Natural killer cell (primary cell): ENCODE results near the gene PITPNC1. TPM values are rescaled to one million over a fixed set of nuclear protein-coding genes. Genes with fewer than 3 reads are reported as not detected.

Experiments used
- ATAC-seq, 3 donors: fragments of 150-1000 bp in 2 of 3; fragments of 200-7000 bp in 1 of 3; cut with Tn5 transposase; 1 replicate in 1 of 3; 2 replicates in 2 of 3; pipeline ENCODE4 v1.10.0; 2021; ENCODE audit warnings: mild to moderate bottlenecking in 2 of 3, moderate library complexity in 2 of 3
- DNase-seq, 2 donors: peaks; one replicate each; pipeline versions ENCODE4 v3.0.0 to v3.0.0-alpha.2; 2013 to 2021; ENCODE audit warnings: mixed read lengths in 1 of 2
- H3K27ac ChIP-seq: one replicate; pipeline ENCODE4 v1.5.1; 2013; ENCODE audit warnings: mild to moderate bottlenecking, low read length
- H3K27me3 ChIP-seq: one replicate; pipeline ENCODE4 v1.6.1; 2013; ENCODE audit warnings: low read length; ENCODE audit not compliant: control insufficient read depth, insufficient read depth
- H3K36me3 ChIP-seq: one replicate; pipeline ENCODE4 v1.6.1; 2013; ENCODE audit warnings: low read length; ENCODE audit not compliant: control insufficient read depth, insufficient read depth
- H3K4me1 ChIP-seq: one replicate; pipeline ENCODE4 v1.6.1; 2013; ENCODE audit warnings: low read length; ENCODE audit not compliant: control insufficient read depth, insufficient read depth
- H3K4me3 ChIP-seq: one replicate; pipeline ENCODE4 v1.5.1; 2013; ENCODE audit warnings: low read length
- H3K9me3 ChIP-seq: one replicate; pipeline ENCODE4 v1.6.1; 2013; ENCODE audit warnings: low read length; ENCODE audit not compliant: control insufficient read depth, insufficient read depth
- H3K27ac Mint-ChIP-seq, 2 donors: one replicate each; pipeline ENCODE4 v1.8.0; 2022; ENCODE audit warnings: mild to moderate bottlenecking in 2 of 2, mixed read lengths in 2 of 2, moderate library complexity in 1 of 2
- H3K27me3 Mint-ChIP-seq, 2 donors: one replicate each; pipeline ENCODE4 v1.8.0; 2022; ENCODE audit warnings: low read depth in 2 of 2, mixed read lengths in 2 of 2
- H3K36me3 Mint-ChIP-seq: one replicate; pipeline ENCODE4 v1.8.0; 2022; ENCODE audit warnings: mixed read lengths
- H3K4me1 Mint-ChIP-seq, 2 donors: one replicate each; pipeline ENCODE4 v1.8.0; 2022; ENCODE audit warnings: mixed read lengths in 2 of 2
- H3K4me3 Mint-ChIP-seq: one replicate; pipeline ENCODE4 v1.8.0; 2022; ENCODE audit warnings: mild to moderate bottlenecking, moderate library complexity, mixed read lengths
- H3K9me3 Mint-ChIP-seq, 2 donors: one replicate each; pipeline ENCODE4 v1.8.0; 2022; ENCODE audit warnings: mixed read lengths in 2 of 2
- CTCF ChIP-seq: fragments of 200-600 bp; IDR thresholded peaks from one replicate; pipeline ENCODE4 v1.8.0; 2022; ENCODE audit warnings: antibody characterized with exemption
- WGBS: methylation state at CpG from one replicate; pipeline ENCODE4 v1.1.7; 2013; ENCODE audit warnings: missing lambda C conversion rate; ENCODE audit not compliant: insufficient coverage; 5-methylcytosine and 5-hydroxymethylcytosine counted together
- intact Hi-C: fragments of 100-400 bp; cut with micrococcal nuclease; formaldehyde crosslinking; loops from one replicate; pipeline ENCODE4 v1.14.2; 2022
- total RNA-seq, 4 donors: library from RNA; stranded (reverse); fragments of 120-200 nt in 1 of 4; gene quantifications; one replicate each; pipeline versions ENCODE4 v1.2.3 to v1.2.4, GENCODE V29; 2013 to 2022

The PITPNC1 gene
- total RNA-seq, 3 donors from 2014 or later (not counting 1 experiment from before 2014, with no cell fraction given), result 150 to 185 (median 169) TPM

- intact Hi-C loops, result no loop called here
- 100% methylated on average over 3 of the region's 3 CpGs for WGBS
- no peaks in the 10 kb centered on the region for H3K27me3 Mint-ChIP-seq
- peak overlapping the region in 1 of 2 donors; percentile 47 for H3K27ac Mint-ChIP-seq
- H3K36me3 Mint-ChIP-seq, result no peaks in the 10 kb centered on the region
- no peak for TF ChIP-seq CTCF
- no peaks in the 10 kb centered on the region for H3K9me3 Mint-ChIP-seq
- Histone ChIP-seq H3K9me3 (no peaks in the 10 kb centered on the region), H3K36me3 (no peaks in the 10 kb centered on the region), H3K27ac (no peak overlapping the region), H3K27me3 (no peaks in the 10 kb centered on the region), H3K4me1 (peaks cover 20% of the 10 kb centered on the region), H3K4me3 (no peak overlapping the region)
- no peak for DNase-seq
- H3K4me1 Mint-ChIP-seq, result peaks cover 70 to 78% of the 10 kb centered on the region in 2 donors
- ATAC-seq, result no peak
- H3K4me3 Mint-ChIP-seq, result no peak overlapping the region
Measured at GRCh38 chr17:67518876-67519275, 141.8 kb downstream of the PITPNC1 start.

DNA sequence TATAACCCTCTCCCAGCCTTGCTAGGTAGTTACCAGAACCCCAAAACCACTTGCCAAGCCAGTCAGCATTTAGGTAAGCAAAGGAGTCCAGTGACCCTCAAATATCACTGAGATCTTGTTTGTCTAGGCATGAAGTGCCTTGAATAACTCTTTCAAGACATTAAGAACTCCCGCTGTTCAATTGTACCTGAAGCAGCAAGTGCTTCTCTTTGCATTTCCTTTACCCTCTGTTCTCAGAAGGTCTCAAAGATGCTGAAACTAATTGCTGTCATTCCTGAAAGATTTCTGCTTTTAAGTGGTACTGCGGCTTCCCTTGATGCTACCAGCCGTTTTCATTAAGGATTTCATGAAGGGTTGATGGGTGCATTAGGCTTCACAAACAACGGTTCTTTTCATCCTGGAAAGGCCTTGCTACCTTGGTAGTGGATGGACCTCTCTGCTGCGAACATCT lies 142.7 kb downstream of the PITPNC1 start:
- H3K9me3 Mint-ChIP-seq, result no peaks in the 10 kb centered on the region
- H3K4me3 Mint-ChIP-seq, result peak overlapping the region; percentile 80
- WGBS, result 83% methylated on average over 5 of the region's 5 CpGs
- no peaks in the 10 kb centered on the region for H3K36me3 ChIP-seq
- no peak for TF ChIP-seq CTCF
- no peak overlapping the region for H3K4me3 ChIP-seq
- H3K27me3 Mint-ChIP-seq, result no peaks in the 10 kb centered on the region
- H3K4me1 ChIP-seq, result peaks cover 20% of the 10 kb centered on the region
- no peaks in the 10 kb centered on the region for H3K27me3 ChIP-seq
- intact Hi-C loops, result loop anchor here (5.0 kb wide), 1 partner anchor 33 kb away; no protein-coding TSS in a partner anchor
- ATAC-seq (no peak), DNase-seq (no peak)
- H3K27ac Mint-ChIP-seq, result peak overlapping the region; percentile 82 to 87
- H3K27ac ChIP-seq, result no peak overlapping the region
- H3K36me3 Mint-ChIP-seq, result no peaks in the 10 kb centered on the region
- H3K4me1 Mint-ChIP-seq, result peaks cover 73% of the 10 kb centered on the region in 2 donors
- H3K9me3 ChIP-seq, result no peaks in the 10 kb centered on the region

DNA sequence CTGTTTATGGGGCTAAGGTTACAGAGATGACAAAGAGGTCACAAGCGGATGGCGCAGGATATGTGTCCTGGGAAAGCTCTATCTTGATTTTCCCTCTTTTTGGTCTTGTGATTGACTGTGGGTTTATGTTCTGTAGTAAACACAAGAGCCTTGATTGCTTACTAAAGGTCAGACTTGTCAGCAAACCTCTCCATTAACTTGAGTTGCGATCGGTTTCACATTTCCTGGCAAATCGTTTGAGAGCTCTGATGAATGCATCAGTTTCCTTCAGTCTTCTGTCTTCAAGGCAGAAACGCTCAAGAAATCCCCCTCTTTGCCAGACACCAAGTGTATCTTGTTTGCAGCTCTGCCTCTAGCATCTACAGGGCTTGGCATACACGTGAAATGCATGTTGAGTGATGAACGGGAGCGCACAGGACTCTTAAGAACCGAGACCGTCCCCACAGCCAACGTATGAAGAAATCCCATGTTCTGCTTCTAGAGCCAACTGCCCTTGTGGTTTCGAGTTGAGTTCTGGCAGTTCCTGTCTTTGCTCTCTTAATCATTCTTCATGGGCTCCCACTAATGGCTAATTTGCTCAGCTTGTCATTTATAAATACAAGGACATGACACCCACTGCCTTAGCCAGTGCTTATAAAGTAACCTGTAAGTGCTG lies 143.3 kb downstream of the PITPNC1 start:
- Mint-ChIP-seq H3K9me3 (no peaks in the 10 kb centered on the region), H3K4me3 (peak overlapping the region; percentile 80), H3K36me3 (no peaks in the 10 kb centered on the region), H3K27me3 (no peaks in the 10 kb centered on the region), H3K27ac (peak overlapping the region; percentile 82 to 87), H3K4me1 (peaks cover 68 to 69% of the 10 kb centered on the region in 2 donors)
- intact Hi-C loops, result loop anchor here (5.0 kb wide), 1 partner anchor 33 kb away; no protein-coding TSS in a partner anchor
- ATAC-seq (peak; percentile 66 to 73 (median 70)), DNase-seq (peak in 1 of 2 donors; percentile 27)
- Histone ChIP-seq H3K27me3 (no peaks in the 10 kb centered on the region), H3K4me3 (no peak overlapping the region), H3K36me3 (no peaks in the 10 kb centered on the region), H3K4me1 (peaks cover 20% of the 10 kb centered on the region), H3K27ac (no peak overlapping the region), H3K9me3 (no peaks in the 10 kb centered on the region)
- 31% methylated on average over 13 of the region's 13 CpGs for WGBS
- no peak for TF ChIP-seq CTCF
